GM18526 (cell line): ENCODE data around the gene HOXC5.

Experiments used
- POLR2A ChIP-seq: IDR thresholded peaks from 3 replicates; pipeline ENCODE4 v1.6.1; 2011; ENCODE audit not compliant: insufficient read length; ENCODE audit errors: extremely low read depth

The HOXC5 gene

DNA sequence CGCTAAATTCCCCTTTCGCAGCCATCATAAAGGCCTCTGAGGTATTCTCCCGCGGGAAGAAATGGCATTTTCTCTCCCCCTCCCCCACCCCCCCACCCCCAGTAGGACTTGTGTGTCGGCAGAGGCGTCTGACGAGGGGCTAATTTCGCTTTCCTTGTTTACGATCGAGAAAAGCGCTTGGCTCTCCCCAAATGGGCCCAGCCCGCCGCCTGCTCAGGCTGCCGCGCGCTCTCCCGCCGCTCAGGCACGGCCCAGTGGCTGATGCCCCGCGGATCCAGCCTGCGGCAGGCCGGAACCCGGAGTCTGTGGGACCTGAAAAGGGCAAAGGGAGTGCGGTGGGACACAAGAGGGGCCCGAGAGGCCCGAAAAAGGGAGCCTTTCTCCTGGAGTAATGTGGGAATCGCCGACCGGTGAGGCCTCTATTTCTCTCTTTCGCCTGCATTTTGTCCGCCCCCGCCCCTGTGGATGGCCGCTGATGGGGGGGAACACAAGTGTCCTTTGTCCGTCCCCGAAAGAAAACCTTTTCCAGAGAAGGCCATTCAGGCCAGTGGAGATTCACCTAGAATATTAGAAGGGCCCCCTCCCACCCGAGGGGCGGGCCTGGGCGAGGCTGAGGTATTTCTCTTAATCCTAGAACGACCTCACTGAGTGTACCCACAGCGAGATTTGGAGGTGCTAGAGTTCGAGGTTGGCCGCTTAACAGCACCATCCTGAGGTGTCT, 13.6 kb upstream of the HOXC5 start:
- no peak for TF ChIP-seq POLR2A

DNA sequence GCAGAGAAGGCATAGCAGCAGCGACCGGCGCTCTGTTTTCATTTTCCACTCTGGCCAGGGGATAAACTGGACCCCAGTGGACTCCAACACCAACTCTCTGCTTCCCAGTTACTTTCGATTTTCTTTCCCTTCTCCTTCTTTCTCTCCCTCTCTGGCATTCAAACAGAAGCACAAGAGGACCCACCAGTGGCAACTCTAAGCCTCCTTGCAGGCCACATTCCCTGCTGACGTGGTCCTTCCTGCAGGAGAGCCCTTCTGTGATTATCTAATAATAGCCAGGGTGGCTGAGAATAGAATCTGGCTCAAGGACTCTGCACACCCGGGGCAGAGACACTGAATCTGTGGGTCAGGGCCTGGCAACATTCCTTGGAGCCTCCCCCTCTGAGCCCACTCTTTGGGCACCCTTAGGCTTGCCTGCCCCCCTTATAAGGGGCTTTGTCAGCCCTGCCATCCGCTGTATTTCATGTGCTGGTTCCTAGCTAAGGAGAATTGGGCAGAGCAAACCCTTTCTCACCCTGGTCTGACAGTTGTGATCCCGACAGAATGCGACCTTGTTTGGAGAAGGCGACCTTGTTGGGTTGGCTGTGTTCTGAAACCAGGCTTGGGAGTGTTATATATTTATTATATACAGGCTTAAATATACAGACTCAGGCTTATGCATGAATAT, 12.8 kb upstream of the HOXC5 start:
- TF ChIP-seq POLR2A = no peak

DNA sequence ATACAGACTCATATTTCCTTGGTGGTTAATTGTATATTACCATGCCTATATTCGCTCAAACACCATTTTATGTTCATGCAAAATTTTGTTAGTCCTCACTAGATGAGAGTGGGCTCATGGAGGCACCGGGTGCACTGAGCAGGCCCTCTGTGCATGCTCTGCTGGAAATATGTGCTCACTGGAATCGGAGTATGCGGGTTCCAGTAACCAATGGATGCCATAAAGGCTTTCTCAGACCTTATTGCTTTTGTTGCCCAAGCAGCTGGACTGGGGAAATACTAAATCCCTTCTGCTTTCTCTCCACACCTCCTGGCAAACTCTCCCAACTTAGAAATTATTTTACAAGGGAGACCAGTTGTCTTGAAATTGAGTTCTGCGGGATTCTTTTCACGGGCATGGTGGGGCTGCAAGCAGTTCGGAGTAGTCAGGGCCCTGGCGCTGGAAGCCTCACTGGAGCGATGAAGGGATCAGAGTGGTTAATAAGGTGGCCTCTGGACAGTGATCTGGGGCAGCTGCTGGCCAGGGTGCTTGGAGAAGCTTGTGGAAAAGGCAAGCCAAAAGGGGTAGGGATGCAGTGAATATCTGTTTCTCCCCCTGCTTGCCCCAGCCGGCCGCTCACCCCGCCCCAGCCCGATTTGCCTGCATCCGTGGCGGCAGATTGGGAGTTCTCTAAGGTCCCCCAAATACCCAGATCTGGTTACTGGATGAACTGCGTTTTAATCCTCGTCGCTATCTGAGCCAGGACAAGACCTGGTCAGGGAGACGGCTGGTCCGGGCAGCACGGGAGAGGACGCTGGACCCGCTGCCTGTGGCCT, 12.1 kb upstream of the HOXC5 start:
- TF ChIP-seq POLR2A = no peak

DNA sequence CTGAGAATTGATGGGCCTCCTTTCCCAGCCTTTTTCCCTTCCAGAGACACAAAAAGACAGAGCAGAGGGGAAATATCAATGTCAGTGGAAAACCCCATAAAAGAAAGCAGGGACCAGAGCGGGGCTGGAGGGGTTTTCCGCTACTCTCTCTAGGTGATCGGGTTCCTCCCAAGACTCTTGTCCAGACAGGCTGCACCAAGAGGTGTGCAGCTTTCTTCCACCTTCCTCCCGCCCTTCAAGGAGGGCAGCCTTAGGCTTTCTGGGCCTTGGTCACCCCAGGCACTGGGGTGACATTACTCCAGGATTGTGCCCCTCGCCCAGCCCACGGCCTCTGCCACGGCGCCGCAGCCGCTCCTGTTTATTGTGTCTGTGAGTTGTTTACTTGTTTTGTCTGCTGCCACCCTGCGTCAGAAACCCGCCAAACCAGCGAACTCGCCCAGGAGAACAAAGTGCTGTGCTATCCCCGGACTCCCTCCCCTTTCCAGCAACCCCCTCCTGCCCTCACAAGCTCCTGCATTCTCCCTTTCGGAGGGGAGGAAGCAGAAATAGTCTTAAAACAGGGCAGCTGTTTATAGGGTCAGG, 11.3 kb upstream of the HOXC5 start:
- no peak for TF ChIP-seq POLR2A

- no peak for TF ChIP-seq POLR2A
Measured at GRCh38 chr12:54022960-54023884, 9.6 kb upstream of the HOXC5 start.

GRCh38 chr12:54024127-54024526, 8.7 kb upstream of the HOXC5 start:
- no peak for TF ChIP-seq POLR2A

GRCh38 chr12:54024581-54025305, 8.1 kb upstream of the HOXC5 start:
- no peak for TF ChIP-seq POLR2A

DNA sequence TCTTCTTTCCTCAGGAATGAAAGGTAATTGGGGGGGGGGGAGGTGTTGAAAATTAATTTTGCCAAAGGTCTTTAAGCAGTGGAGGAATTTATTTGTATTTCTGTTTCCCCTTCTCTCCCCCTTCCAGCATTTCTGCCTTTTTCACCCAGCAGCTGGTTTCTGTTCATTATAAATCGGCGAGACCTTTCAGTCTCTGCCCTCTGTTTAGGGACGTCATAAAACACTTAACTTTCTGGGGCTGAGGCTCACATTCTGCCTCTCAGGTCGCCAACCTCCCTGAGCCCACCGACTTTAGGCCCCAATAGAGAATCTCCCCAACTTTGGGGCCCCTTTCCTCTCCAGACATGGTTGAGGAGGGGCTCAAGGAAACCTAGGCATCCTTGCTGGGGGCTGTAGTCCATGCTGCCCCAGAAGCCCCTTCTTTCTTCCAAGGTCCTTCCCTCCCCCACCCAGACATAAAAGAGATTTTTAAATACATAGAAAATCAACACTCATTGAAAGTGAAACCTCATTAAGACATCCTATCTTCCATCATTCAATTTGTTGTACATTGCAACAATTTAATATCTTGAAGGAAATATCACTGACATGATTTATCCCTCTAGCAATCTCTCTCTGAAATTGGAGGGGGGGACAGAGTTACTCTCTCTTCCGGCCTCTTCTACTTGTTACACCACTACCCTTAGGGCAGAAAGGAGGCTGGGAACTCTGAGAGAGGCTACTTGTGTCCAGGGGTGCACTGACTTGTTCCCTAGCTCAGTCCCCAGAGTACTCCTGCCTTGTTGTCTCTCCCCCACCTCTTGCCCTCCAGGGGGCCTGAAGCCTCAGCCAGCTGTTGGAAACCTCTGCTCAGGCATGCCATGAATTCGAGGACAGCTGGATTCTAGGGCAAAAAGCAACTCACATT, 7.1 kb upstream of the HOXC5 start:
- TF ChIP-seq POLR2A = no peak

DNA sequence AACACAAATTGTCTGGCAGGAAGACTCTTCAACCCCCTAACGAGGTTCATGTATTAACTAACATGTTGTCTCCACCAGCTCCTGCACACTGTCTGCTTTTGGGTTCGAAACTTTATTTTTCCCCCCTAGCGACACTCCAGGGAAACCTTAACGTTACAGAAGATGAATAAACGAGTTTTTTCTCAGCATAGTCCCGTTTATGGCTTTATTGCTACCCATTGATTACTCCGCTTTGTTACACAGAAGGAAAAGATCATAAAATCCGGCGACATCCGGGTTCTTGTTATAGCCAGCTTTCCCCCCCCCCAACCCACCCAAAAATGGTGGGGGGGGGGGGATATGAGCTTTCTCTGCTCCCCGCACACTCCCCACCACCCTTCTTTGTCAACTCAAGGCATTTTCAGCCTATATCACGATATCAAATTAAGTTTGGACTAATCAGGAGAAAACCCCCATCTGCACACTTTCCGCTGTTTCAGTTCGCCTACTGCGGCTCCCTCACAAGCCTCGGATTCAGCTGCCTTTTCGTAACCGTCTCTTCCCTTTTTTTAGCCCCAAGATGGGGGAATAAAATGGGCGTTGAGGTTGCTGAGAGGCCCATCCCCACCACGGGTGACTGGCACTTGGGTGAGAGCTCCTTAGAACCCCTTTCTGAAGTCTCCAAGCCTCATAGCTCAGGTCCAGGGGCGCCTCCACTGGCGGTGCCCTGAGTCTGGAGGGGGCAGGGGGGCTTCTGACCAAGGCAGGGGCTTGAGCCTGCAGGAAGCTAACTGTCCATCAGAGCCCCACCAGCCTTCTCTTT, 6.0 kb upstream of the HOXC5 start:
- TF ChIP-seq POLR2A = no peak

GRCh38 chr12:54027442-54027786, 5.4 kb upstream of the HOXC5 start:
- no peak for TF ChIP-seq POLR2A

GRCh38 chr12:54028314-54029201, 4.3 kb upstream of the HOXC5 start, which contains the start of gene HOXC6:
TSS of gene HOXC6 (plus strand) at chr12:54028440. CDS start at chr12:54028522, 82 bp downstream.
- TF ChIP-seq POLR2A = no peak
